ENCODE measurements around the gene CBFA2T3. TPM values are rescaled to one million over a fixed set of nuclear protein-coding genes. Genes with fewer than 3 reads are reported as not detected.

CBFA2T3 gene
- total RNA-seq, 2 experiments from 2014 or later, result 0.21 TPM; not detected in 1

DNA sequence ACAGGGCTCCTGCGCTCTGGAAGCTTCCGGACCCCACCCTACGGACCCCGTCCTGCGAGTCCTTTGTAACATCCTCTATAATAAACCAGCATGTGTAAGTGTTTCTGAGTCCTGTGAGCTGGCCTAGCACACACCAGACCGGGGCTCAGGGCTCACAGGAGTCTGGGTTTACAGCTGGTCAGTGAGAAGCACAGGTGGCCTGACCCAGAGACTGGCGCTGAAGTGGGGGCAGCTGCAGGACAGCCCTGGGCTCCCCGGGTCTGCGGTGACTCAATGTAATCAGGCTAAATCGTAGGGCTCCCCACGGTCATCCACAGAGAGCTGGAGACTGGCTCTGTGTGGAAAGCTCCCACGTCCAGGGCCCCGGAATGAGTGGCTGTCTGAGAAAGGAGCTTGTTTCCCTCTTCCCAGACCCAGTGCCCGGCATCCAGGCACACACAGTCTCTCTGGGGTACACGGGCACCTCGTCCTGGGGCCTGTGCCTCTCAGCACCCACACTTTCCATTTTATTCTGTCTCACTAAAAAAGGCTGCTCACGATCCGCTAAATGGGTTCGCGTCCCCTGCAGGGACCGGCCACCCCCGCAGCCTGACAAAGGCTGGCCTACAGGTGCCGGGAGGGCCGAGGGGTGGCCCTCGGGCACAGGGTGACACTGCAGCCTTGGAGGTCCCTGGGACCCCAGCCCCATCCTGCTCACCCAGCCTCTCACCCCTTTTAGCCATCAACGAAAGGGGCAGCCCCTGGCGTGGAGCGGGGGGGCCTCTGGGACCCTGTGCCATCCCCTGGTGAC lies 18.9 kb upstream of the CBFA2T3 start:
- ATAC-seq (no peak), DNase-seq (no peak)
- CTCF ChIA-PET, result no interaction called here
- Mint-ChIP-seq H3K4me1 (peaks cover 8% of the 10 kb centered on the region), H3K27ac (no peak overlapping the region), H3K9me3 (ENCODE audit: low read depth) (peaks cover 13% of the 10 kb centered on the region), H3K27me3 (peaks cover 5% of the 10 kb centered on the region), H3K36me3 (peaks cover 9% of the 10 kb centered on the region), H3K4me3 (no peak overlapping the region)

- DNase-seq, result no peak
- Mint-ChIP-seq H3K4me3 (no peak overlapping the region), H3K36me3 (peaks cover 9% of the 10 kb centered on the region), H3K4me1 (peaks cover 8% of the 10 kb centered on the region), H3K9me3 (ENCODE audit: low read depth) (peaks cover 13% of the 10 kb centered on the region), H3K27me3 (peaks cover 5% of the 10 kb centered on the region), H3K27ac (no peak overlapping the region)
- CTCF ChIA-PET, result no interaction called here
- ATAC-seq, result no peak
Measured at GRCh38 chr16:88995194-88995593, 18.2 kb upstream of the CBFA2T3 start.

DNA sequence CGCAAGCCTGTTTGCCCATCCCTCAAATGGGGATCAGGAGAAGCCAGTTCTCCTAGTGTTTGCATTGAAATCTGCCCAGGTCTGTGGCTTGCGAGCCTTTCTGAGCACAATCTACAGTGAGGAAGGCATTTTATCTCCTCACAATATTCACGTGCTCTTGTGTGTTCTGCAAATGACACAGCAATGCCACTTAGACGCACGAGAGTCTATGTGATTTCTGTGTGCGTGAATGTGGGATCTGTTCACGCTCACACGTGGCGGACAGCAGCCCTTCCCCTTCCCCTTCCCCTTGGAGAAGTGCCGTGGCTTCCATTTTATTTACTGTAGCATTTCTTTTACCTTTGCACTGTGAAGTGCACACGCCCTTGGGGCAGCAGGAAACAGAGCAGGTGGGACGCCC lies 17.7 kb upstream of the CBFA2T3 start:
- H3K4me1 Mint-ChIP-seq, result peaks cover 5% of the 10 kb centered on the region
- ATAC-seq (no peak), DNase-seq (no peak)
- H3K36me3 Mint-ChIP-seq, result peaks cover 9% of the 10 kb centered on the region
- CTCF ChIA-PET, result no interaction called here
- H3K27me3 Mint-ChIP-seq, result peaks cover 3% of the 10 kb centered on the region
- H3K27ac Mint-ChIP-seq, result no peak overlapping the region
- peaks cover 13% of the 10 kb centered on the region for H3K9me3 Mint-ChIP-seq (ENCODE audit: low read depth)
- H3K4me3 Mint-ChIP-seq, result no peak overlapping the region

GRCh38 chr16:88993946-88994600 lies 17.1 kb upstream of the CBFA2T3 start:
- peaks cover 2% of the 10 kb centered on the region for H3K4me1 Mint-ChIP-seq
- CTCF ChIA-PET, result no interaction called here
- H3K27me3 Mint-ChIP-seq, result peaks cover 3% of the 10 kb centered on the region
- H3K27ac Mint-ChIP-seq, result no peak overlapping the region
- peaks cover 9% of the 10 kb centered on the region for H3K9me3 Mint-ChIP-seq (ENCODE audit: low read depth)
- peaks cover 6% of the 10 kb centered on the region for H3K36me3 Mint-ChIP-seq
- DNase-seq, result no peak
- H3K4me3 Mint-ChIP-seq, result no peak overlapping the region
- no peak for ATAC-seq

DNA sequence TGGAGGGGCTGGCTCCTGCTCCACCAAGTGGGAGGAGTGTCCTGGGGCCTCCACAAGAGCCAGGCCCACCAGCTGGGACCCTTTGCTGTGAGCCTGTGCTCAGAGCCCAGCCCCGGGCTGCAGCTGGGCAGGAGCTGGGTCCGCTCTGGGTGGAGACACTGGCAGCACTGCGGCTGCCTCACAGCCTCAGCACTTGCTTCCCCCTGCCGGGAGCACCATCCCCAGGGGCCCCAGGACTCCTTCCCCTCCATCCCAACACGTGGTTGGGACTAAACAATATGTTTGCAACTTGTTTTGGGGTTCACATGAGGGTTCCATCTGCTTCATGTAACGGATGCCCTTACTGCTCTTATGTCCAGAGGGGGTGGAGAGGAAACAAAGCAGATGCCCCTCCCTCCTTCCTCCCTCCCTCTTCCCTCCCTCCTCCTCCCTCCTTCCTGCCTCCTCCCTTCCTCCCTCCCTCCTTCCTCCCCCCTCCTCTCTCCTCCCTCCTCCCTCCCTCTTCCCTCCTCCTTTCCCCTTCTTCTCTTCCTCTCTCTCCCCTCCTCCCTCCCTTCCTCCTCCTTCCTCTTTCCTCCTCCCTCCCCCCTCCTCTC lies 16.3 kb upstream of the CBFA2T3 start:
- peaks cover 6% of the 10 kb centered on the region for H3K9me3 Mint-ChIP-seq (ENCODE audit: low read depth)
- peaks cover 4% of the 10 kb centered on the region for H3K36me3 Mint-ChIP-seq
- H3K27ac Mint-ChIP-seq, result no peak overlapping the region
- DNase-seq (no peak), ATAC-seq (no peak)
- CTCF ChIA-PET, result no interaction called here
- peaks cover 3% of the 10 kb centered on the region for H3K27me3 Mint-ChIP-seq
- no peak overlapping the region for H3K4me3 Mint-ChIP-seq
- H3K4me1 Mint-ChIP-seq, result no peaks in the 10 kb centered on the region

GRCh38 chr16:88992351-88993165 lies 15.6 kb upstream of the CBFA2T3 start:
- no peak for ATAC-seq
- DNase-seq, result no peak
- H3K4me1 Mint-ChIP-seq, result no peaks in the 10 kb centered on the region
- H3K27me3 Mint-ChIP-seq, result peaks cover 3% of the 10 kb centered on the region
- no peak overlapping the region for H3K27ac Mint-ChIP-seq
- peaks cover 4% of the 10 kb centered on the region for H3K9me3 Mint-ChIP-seq (ENCODE audit: low read depth)
- CTCF ChIA-PET, result no interaction called here
- peaks cover 1% of the 10 kb centered on the region for H3K36me3 Mint-ChIP-seq
- H3K4me3 Mint-ChIP-seq, result no peak overlapping the region

DNA sequence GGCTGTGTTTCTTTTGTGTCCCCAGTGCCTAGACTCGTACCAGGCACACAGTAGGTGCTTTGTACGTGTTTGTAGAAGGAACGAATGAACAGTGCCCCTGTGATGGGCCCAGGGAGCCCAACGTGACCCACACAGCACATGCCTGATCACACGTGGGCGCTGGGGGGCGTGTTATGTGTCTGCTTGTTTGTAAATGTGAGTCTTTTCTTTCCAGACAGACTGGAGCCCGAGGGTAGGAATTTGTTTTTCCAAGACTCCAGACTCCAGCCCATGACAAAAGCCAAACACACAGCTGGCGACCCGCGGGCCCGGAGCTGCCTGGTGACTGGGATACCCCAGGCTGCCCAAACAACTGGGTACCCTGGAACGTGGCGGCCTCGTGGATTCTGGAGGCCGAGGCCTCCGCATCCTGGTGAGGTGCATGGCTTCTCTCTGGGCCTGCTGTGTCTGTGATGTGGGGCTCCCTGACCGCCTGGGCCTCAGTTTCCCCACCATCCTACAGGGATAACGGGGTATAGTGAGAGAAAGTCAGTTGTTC lies 14.9 kb upstream of the CBFA2T3 start:
- Mint-ChIP-seq H3K27me3 (peaks cover 6% of the 10 kb centered on the region), H3K36me3 (no peaks in the 10 kb centered on the region), H3K9me3 (ENCODE audit: low read depth) (no peaks in the 10 kb centered on the region), H3K27ac (no peak overlapping the region), H3K4me3 (no peak overlapping the region), H3K4me1 (peaks cover 3% of the 10 kb centered on the region)
- ATAC-seq (no peak), DNase-seq (no peak)
- CTCF ChIA-PET, result no interaction called here

GRCh38 chr16:88989852-88990547 lies 13.0 kb upstream of the CBFA2T3 start:
- no peak for DNase-seq
- no peak for ATAC-seq
- Mint-ChIP-seq H3K9me3 (ENCODE audit: low read depth) (no peaks in the 10 kb centered on the region), H3K27me3 (peaks cover 6% of the 10 kb centered on the region), H3K4me1 (peaks cover 3% of the 10 kb centered on the region), H3K36me3 (no peaks in the 10 kb centered on the region), H3K4me3 (no peak overlapping the region), H3K27ac (no peak overlapping the region)
- CTCF ChIA-PET, result no interaction called here

DNA sequence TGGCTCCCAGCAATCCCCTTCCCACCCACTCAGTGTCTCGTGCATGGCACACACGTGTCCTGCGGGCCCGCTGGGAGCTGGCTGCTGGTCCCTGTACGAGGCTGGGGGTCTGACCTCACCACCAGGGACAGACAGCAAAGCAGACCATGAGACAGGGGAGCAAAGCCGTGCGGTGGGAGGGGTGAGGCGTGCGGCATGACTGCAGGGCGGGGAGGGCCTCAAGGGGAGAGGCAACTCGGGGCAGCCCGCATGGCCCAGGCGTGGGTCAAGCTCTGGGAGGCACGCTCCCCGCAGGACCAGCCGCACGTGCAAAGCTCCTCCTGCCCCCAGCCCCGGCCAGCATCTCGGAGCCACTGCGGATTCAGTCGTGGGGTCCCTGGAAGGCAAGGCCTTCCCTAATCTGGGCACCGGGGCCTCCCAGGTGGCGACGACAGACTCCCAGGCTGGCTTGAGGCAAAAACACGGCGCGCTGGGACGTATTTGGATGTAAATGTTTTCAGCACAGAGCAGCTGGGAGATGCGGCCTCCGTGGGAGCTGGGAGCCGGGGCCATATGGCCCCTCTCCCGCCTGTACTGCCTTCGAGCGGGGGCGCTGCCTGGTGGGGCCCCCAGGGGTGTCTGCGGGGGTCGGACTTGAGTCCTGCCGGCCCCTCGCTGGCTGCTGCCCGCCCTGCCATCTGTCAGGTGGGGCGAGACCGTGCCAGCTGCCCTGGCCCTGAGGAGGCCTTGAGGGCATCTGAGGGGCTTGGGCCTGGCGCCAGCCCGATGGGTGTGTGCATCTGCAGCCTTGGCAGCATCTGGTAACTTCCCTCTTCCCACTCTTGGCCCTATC lies 12.2 kb upstream of the CBFA2T3 start:
- DNase-seq (no peak), ATAC-seq (no peak)
- Mint-ChIP-seq H3K27ac (no peak overlapping the region), H3K27me3 (peaks cover 12% of the 10 kb centered on the region), H3K4me3 (no peak overlapping the region), H3K4me1 (peaks cover 3% of the 10 kb centered on the region), H3K36me3 (no peaks in the 10 kb centered on the region), H3K9me3 (ENCODE audit: low read depth) (no peaks in the 10 kb centered on the region)
- CTCF ChIA-PET, result no interaction called here

DNA sequence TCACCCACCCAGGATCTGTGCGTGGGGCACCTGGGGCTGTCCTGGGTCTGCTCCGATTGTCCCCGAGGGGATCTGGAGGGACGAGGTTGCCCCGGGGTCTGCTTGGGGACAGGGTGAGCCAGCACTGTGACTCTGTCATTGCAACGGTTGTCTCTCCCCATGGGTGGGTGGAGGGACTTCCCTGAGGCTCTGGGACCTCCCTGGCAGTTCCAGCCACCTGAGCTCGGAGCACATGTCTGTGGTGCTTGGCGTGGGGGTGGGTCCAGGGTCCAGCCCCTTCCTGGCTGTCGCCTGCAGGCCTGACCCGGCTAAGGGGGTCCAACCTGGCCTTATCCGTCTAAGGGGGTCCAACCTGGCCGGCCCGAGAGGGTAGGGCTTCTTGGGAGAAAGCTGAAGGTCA lies 8.5 kb upstream of the CBFA2T3 start:
- H3K9me3 Mint-ChIP-seq (ENCODE audit: low read depth), result no peaks in the 10 kb centered on the region

DNA sequence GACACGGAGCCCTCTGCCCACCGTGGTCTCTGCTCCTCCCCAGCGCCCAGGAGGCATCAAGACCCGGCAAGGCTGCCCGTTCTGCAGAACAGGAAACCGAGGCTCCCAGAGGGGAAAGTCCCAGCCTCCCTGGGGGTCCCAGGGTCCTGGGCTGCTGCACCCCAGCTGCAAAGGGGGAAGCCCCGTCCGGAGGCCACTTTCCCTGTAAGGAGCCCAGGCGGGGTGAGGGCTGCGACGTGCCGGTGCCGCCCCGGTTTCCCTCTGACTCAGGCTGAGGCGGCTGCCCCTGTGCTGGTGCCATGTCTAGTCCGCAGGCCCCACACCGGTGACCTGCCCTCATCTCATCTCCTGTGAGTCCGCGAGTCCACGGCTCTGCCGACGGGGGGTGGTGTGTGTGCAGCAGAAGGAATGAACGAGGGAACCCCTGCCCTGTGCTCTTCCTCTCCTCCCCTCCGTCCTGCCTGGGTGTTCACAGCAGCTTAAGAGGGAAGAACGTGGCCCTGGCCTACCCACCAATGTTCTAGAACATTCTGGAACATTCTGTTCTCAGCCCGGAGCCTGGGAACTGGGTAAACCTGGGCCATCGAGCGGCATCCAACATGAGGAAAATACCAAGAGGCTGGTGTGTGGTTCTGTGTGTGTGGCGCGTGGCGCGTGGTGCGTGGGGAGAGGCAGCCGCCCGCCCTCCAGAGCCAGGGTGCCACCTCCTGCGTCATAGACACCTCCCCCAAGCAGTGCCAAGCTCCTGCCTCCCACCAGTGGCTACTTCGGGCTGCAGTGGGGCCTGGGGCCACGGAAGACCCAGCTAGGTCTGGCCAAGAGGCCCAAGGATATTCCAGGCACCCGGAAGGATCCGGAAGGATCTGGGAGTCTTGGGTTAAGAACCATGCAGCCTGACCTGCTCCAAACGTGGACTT lies 7.0 kb upstream of the CBFA2T3 start:
- peaks cover 7% of the 10 kb centered on the region for H3K4me1 Mint-ChIP-seq
- no peak for DNase-seq
- H3K4me3 Mint-ChIP-seq, result no peak overlapping the region
- H3K27me3 Mint-ChIP-seq, result peaks cover 29% of the 10 kb centered on the region
- no peak overlapping the region for H3K27ac Mint-ChIP-seq
- ATAC-seq, result no peak
- no peaks in the 10 kb centered on the region for H3K36me3 Mint-ChIP-seq
- CTCF ChIA-PET, result no interaction called here
- no peaks in the 10 kb centered on the region for H3K9me3 Mint-ChIP-seq (ENCODE audit: low read depth)

More for the DNA sequence above, 8.5 kb upstream of the CBFA2T3 start:
- no peak overlapping the region for H3K4me3 Mint-ChIP-seq
- H3K36me3 Mint-ChIP-seq, result no peaks in the 10 kb centered on the region
- H3K27ac Mint-ChIP-seq, result no peak overlapping the region
- peaks cover 5% of the 10 kb centered on the region for H3K4me1 Mint-ChIP-seq
- DNase-seq, result no peak
- H3K27me3 Mint-ChIP-seq, result peaks cover 29% of the 10 kb centered on the region
- CTCF ChIA-PET, result no interaction called here
- ATAC-seq, result no peak
